Tibial artery (tissue), 4 donors: Measurements from ENCODE around the gene MAP2K5.

Experiments used
- DNase-seq, 2 donors: peaks; one replicate each; pipeline ENCODE4 v3.0.0-alpha.2; 2019
- H3K27ac ChIP-seq, 2 donors: fragments of 200-600 bp; sonication (generic) in 1 of 2; 1 replicate in 1 of 2; 2 replicates in 1 of 2; pipeline ENCODE4 v1.5.1; 2018 to 2019; ENCODE audit warnings: mild to moderate bottlenecking in 1 of 2
- H3K27me3 ChIP-seq, 2 donors: fragments of 200-600 bp; sonication (generic) in 1 of 2; one replicate each; pipeline versions ENCODE4 v1.5.1 to v1.6.0; 2016 to 2019
- H3K36me3 ChIP-seq, 3 donors: fragments of 200-600 bp; sonication (generic) in 2 of 3; one replicate each; pipeline ENCODE4 v1.5.1; 2016 to 2019; ENCODE audit warnings: mild to moderate bottlenecking in 2 of 3
- H3K4me1 ChIP-seq, 4 donors: fragments of 200-600 bp; sonication (generic) in 2 of 4; 1 replicate in 3 of 4; 2 replicates in 1 of 4; pipeline ENCODE4 v1.5.1; 2016 to 2019
- H3K4me3 ChIP-seq, 2 donors: fragments of 200-600 bp; sonication (generic) in 1 of 2; 1 replicate in 1 of 2; 2 replicates in 1 of 2; pipeline ENCODE4 v1.5.1; 2018 to 2019; ENCODE audit warnings: mild to moderate bottlenecking in 2 of 2
- H3K9me3 ChIP-seq, 3 donors: fragments of 200-600 bp; sonication (generic) in 1 of 3; one replicate each; pipeline ENCODE4 v1.5.1; 2016 to 2019
- intact Hi-C: fragments of 100-400 bp; cut with DNase I; formaldehyde crosslinking; loops from one replicate; pipeline ENCODE4 v1.15.0; 2023; ENCODE audit warnings: low total_unique reads
- TF ChIP-seq, protein P1 (sequence below), 2 experiments: fragments of 200-600 bp in 1 of 2; fragments of 450-650 bp in 1 of 2; IDR thresholded peaks; one replicate each; pipeline ENCODE4 v1.5.1; 2017 to 2019; ENCODE audit warnings: antibody characterized with exemption in 2 of 2, mild to moderate bottlenecking in 1 of 2, moderate library complexity in 1 of 2

Gene MAP2K5

DNA sequence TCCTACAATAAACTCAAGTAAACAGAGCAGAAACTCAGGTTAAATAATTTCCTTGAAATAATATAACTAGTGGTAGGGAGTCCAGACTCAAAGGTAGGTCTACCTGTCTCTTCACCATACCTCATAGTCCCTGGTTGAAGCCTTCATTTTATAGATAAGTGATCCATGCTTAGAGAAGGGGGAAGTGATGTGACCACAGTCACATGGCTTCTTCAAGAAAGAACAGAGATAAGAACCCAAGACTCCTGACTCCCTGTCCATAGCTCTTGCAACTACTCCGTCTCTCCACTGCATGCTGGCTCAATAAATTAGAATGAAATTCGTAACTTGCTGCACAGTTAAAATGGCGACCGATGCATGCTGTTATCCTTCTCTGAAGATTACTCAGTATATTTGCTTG is 32.6 kb upstream of the MAP2K5 start:
- Histone ChIP-seq H3K4me1 (no peaks in the 10 kb centered on the region), H3K27me3 (no peaks in the 10 kb centered on the region), H3K36me3 (peaks cover 11 to 35% (median 18%) of the 10 kb centered on the region in 3 donors), H3K4me3 (no peak overlapping the region), H3K27ac (no peak overlapping the region), H3K9me3 (no peaks in the 10 kb centered on the region)
- DNase-seq = no peak
- TF ChIP-seq, protein P1, sequence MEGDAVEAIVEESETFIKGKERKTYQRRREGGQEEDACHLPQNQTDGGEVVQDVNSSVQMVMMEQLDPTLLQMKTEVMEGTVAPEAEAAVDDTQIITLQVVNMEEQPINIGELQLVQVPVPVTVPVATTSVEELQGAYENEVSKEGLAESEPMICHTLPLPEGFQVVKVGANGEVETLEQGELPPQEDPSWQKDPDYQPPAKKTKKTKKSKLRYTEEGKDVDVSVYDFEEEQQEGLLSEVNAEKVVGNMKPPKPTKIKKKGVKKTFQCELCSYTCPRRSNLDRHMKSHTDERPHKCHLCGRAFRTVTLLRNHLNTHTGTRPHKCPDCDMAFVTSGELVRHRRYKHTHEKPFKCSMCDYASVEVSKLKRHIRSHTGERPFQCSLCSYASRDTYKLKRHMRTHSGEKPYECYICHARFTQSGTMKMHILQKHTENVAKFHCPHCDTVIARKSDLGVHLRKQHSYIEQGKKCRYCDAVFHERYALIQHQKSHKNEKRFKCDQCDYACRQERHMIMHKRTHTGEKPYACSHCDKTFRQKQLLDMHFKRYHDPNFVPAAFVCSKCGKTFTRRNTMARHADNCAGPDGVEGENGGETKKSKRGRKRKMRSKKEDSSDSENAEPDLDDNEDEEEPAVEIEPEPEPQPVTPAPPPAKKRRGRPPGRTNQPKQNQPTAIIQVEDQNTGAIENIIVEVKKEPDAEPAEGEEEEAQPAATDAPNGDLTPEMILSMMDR (IDR thresholded peaks at IDR 0.05) = no peak
- intact Hi-C loops = no loop called here

DNA sequence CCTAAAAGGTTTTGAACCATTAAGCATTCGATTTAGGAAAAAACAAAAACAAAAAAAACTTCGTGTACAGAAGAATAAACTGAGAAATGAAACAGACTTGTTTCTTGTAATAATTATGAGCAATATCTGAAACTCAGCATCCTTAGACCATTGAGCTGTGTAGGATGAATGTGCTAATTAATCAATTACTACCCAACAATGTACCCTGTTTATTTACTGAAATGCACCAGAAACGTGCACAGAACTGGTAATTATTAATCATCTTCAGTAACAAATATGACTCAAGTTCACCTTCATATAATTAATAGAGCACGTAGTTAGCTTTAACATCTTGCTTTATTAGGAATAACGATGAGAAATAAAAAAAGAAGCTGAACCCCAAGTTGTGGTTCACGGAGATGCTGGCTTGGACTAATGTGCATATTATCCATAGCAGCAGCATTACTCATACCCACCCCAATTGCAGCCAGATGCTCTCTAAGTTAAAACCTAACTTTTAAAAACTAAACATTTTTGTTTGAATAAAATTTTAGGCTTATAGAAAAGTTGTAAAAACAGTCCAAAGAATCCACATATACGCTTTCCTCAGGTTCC is 31.8 kb upstream of the MAP2K5 start:
- TF ChIP-seq, protein P1 (IDR thresholded peaks at IDR 0.05) = no peak
- intact Hi-C loops = no loop called here

DNA sequence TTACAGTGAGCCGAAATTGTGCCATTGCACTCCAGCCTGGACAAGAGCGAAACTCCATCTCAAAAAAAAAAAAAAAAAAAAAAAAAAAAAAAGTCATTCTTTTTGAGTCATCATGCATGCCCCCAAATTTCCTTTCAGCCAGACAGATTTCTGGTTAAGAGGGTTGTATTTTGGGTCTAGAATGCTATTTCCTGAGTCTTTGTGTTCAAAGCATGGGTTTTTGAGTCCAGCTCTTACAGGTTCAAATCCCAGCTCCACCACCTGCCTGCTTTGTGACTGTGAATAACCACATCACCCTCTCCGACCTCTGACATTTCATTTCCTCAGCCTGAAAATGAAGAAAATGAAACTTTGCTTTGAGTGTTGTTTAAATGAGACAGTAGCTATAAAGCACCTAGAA is 30.9 kb upstream of the MAP2K5 start:
- Histone ChIP-seq H3K9me3 (no peaks in the 10 kb centered on the region), H3K27ac (no peak overlapping the region), H3K4me3 (no peak overlapping the region), H3K27me3 (no peaks in the 10 kb centered on the region), H3K4me1 (no peaks in the 10 kb centered on the region), H3K36me3 (peaks cover 11 to 44% (median 18%) of the 10 kb centered on the region in 3 donors)
- intact Hi-C loops = no loop called here
- DNase-seq = no peak
- TF ChIP-seq, protein P1 (IDR thresholded peaks at IDR 0.05) = no peak

More for the DNA sequence above, 31.8 kb upstream of the MAP2K5 start:
- Histone ChIP-seq H3K4me3 (no peak overlapping the region), H3K36me3 (peaks cover 11 to 43% (median 18%) of the 10 kb centered on the region in 3 donors), H3K9me3 (no peaks in the 10 kb centered on the region), H3K27ac (no peak overlapping the region), H3K4me1 (no peaks in the 10 kb centered on the region), H3K27me3 (no peaks in the 10 kb centered on the region)
- no peak for DNase-seq

DNA sequence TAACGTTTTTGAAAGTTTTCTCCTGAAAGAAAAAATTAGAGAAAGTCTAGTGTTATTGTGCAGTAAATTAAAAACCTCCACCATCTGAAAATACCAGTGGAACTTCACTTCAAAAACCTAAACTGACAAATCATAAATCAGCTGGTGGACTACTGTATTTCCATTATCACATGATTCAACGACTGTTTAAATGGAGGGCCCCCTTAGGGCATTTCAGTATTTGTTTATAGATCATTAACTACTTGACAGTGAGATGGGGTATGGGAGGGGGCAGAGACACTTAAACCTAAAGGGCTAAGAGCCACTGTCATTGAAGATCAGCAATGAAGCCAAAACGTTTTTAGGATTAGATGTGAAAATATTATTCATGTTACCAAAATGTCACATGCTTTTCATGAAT is 30.4 kb upstream of the MAP2K5 start:
- Histone ChIP-seq H3K36me3 (peaks cover 11 to 44% (median 18%) of the 10 kb centered on the region in 3 donors), H3K9me3 (no peaks in the 10 kb centered on the region), H3K27me3 (no peaks in the 10 kb centered on the region), H3K4me3 (no peak overlapping the region), H3K27ac (no peak overlapping the region), H3K4me1 (no peaks in the 10 kb centered on the region)
- DNase-seq = no peak
- intact Hi-C loops = no loop called here
- TF ChIP-seq, protein P1 (IDR thresholded peaks at IDR 0.05) = no peak

DNA sequence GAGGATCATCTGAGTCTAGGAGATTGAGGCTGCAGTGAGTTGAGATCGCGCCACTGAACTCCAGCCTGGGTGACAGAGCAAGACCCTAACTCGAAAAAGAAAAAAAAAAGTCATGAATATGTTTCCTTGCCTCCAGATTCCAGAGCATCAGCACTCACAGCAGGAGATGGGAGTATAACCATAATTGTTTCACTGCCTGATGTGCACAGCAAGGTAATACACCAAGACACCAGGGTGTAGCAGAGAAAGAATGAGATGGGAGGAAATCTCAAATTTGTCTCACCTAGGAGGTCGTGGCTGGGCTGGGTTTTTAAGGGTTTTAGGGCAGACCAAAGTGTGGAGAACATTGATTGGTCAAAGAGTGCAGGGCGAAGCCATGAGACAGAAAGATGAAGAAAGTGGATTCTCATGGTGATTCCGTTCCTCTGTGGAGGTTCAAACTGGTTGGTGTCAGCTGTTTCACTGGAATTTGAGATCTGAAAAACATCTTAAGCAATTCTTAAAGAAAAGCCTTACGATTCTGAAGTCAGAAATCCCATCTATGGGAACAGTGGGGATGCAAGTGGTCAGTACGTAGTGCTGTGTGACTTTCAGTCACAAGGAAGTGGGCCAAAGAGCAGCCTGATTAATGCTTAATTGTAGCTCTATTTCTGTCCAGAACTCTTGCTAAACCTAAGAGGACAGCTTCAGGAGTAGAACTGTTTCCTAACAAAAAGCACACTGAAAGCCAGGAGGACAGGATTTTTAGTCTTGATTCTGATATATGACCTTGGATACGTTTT is 29.4 kb upstream of the MAP2K5 start:
- Histone ChIP-seq H3K27me3 (no peaks in the 10 kb centered on the region), H3K36me3 (peaks cover 11 to 44% (median 18%) of the 10 kb centered on the region in 3 donors), H3K4me1 (no peaks in the 10 kb centered on the region), H3K27ac (no peak overlapping the region), H3K4me3 (no peak overlapping the region), H3K9me3 (no peaks in the 10 kb centered on the region)
- intact Hi-C loops = no loop called here
- DNase-seq = no peak
- TF ChIP-seq, protein P1 (IDR thresholded peaks at IDR 0.05) = no peak
